GM12878 (cell line): ENCODE measurements around the gene AMOTL1. TPM values are rescaled to one million over a fixed set of nuclear protein-coding genes. Genes with fewer than 3 reads are reported as not detected.

Source experiments
- ATAC-seq: fragments of 200-7000 bp; cut with Tn5 transposase; 3 replicates; pipeline ENCODE4 v1.9.1; 2020; ENCODE audit warnings: mild to moderate bottlenecking, moderate library complexity
- BruUV-seq: library from RNA; stranded (reverse); fragments of 400-500 nt; replicated peaks from 2 replicates; lab custom pipeline; 2021; lab: Mats Ljungman, UMichigan
- CTCF ChIA-PET: fragments of 300-600 bp; sonication (Branson Sonifier 250); formaldehyde crosslinking; extraction: SDS; loops from one replicate; lab custom pipeline; 2021; ENCODE audit warnings: inconsistent platforms; lab: Yijun Ruan, JAX
- POLR2A ChIA-PET: fragments of 350-600 bp; formaldehyde crosslinking; extraction: SDS; loops from one replicate; lab custom pipeline; 2021; ENCODE audit warnings: inconsistent platforms; lab: Charles Lee
- RAD21 ChIA-PET: fragments of 300-600 bp; sonication (Branson Sonifier 250); formaldehyde crosslinking; loops from one replicate; lab custom pipeline; 2023; ENCODE audit warnings: antibody characterized with exemption; ENCODE audit not compliant: unreplicated experiment; lab: Charles Lee
- SMC1A ChIA-PET: fragments of 300-600 bp; sonication (Branson Sonifier 250); formaldehyde crosslinking; loops from one replicate; lab custom pipeline; 2023; ENCODE audit not compliant: unreplicated experiment, uncharacterized antibody; lab: Charles Lee
- DNase-seq: peaks from one replicate; pipeline ENCODE4 v3.0.0-alpha.2; 2011; ENCODE audit warnings: low read depth, low spot score
- FAIRE-seq: peaks from 3 replicates; lab custom pipeline; 2011; peaks lifted over from hg19 to GRCh38; lab: Jason Lieb, UNC
- H2AFZ ChIP-seq: 2 replicates; pipeline ENCODE4 v1.6.0; 2011; ENCODE audit warnings: low read depth, low read length, control low read depth; ENCODE audit not compliant: control insufficient read depth
- H3K27ac ChIP-seq: 2 replicates; pipeline ENCODE4 v1.5.1; 2011; ENCODE audit warnings: control low read depth; ENCODE audit not compliant: control insufficient read depth, insufficient read depth
- H3K27me3 ChIP-seq, 2 experiments: replicated peaks in 1 of 2; 2 replicates each; pipeline versions ENCODE4 v1.6.0 to v1.6.1; 2011; ENCODE audit warnings: low read length in 1 of 2; ENCODE audit not compliant: control insufficient read depth in 2 of 2, insufficient read depth in 2 of 2
- H3K36me3 ChIP-seq, 2 experiments: 2 replicates each; pipeline ENCODE4 v1.5.1; 2011; ENCODE audit warnings: low read length in 1 of 2; ENCODE audit not compliant: control insufficient read depth in 2 of 2, insufficient read depth in 2 of 2
- H3K4me1 ChIP-seq: 2 replicates; pipeline ENCODE4 v1.6.1; 2011; ENCODE audit warnings: mild to moderate bottlenecking, low read length, moderate library complexity, mixed read lengths; ENCODE audit not compliant: control insufficient read depth, insufficient read depth
- H3K4me2 ChIP-seq: 2 replicates; pipeline ENCODE4 v1.6.0; 2011; ENCODE audit warnings: control low read depth; ENCODE audit not compliant: control insufficient read depth, insufficient read depth
- H3K4me3 ChIP-seq: fragments of 200-600 bp; sonication (generic); 2 replicates; pipeline ENCODE4 v1.5.1; 2016
- H3K79me2 ChIP-seq: 2 replicates; pipeline ENCODE4 v1.6.0; 2011; ENCODE audit warnings: low read length; ENCODE audit not compliant: control insufficient read depth, insufficient read depth
- H3K9ac ChIP-seq: 2 replicates; pipeline ENCODE4 v1.8.0; 2011; ENCODE audit warnings: low read length, control low read depth, mixed read lengths; ENCODE audit not compliant: control insufficient read depth, insufficient read depth
- H3K9me3 ChIP-seq: replicated peaks from 3 replicates; pipeline ENCODE4 v1.5.1; 2011; ENCODE audit warnings: mild to moderate bottlenecking, low read length; ENCODE audit not compliant: control insufficient read depth, insufficient read depth
- H4K20me1 ChIP-seq: 2 replicates; pipeline ENCODE4 v1.6.0; 2011; ENCODE audit not compliant: control insufficient read depth, insufficient read depth
- BACH1 ChIP-seq: fragments of 450-650 bp; IDR thresholded peaks from 2 replicates; pipeline ENCODE4 v1.6.1; 2017; ENCODE audit warnings: mild to moderate bottlenecking, borderline replicate concordance
- EGR1 ChIP-seq, 2 experiments: IDR thresholded peaks; 1 replicate in 1 of 2; 2 replicates in 1 of 2; pipeline ENCODE4 v1.6.1; 2011 to 2012; ENCODE audit warnings: low read depth in 2 of 2, low read length in 2 of 2, borderline replicate concordance in 1 of 2, mild to moderate bottlenecking in 1 of 2, moderate library complexity in 1 of 2
- MYB ChIP-seq: fragments of 150-350 bp; IDR thresholded peaks from 2 replicates; pipeline ENCODE4 v1.6.1; 2014; ENCODE audit warnings: mild to moderate bottlenecking, low read depth, low read length, borderline replicate concordance
- RCOR1 ChIP-seq: conservative IDR thresholded peaks from 2 replicates; pipeline ENCODE4 v1.6.1; 2012; ENCODE audit warnings: low read depth, low read length, improper control_type of control experiment
- TAF1 ChIP-seq: IDR thresholded peaks from 2 replicates; pipeline ENCODE4 v1.6.1; 2011; ENCODE audit warnings: mild to moderate bottlenecking, low read depth, low read length, borderline replicate concordance
- TBL1XR1 ChIP-seq: IDR thresholded peaks from 2 replicates; pipeline ENCODE4 v1.6.1; 2012; ENCODE audit warnings: low read depth, low read length, improper control_type of control experiment
- WGBS: methylation state at CpG from one replicate; pipeline ENCODE4 v1.1.6; 2016; ENCODE audit warnings: low lambda C conversion rate; ENCODE audit not compliant: insufficient replicate concordance, insufficient coverage; ENCODE audit errors: missing lambda C conversion rate; 5-methylcytosine and 5-hydroxymethylcytosine counted together
- in situ Hi-C: fragments of 300-500 bp; cut with MboI; formaldehyde crosslinking; loops from 9 replicates; pipeline ENCODE4 v1.14.3; 2018; ENCODE audit warnings: mixed read lengths
- intact Hi-C: fragments of 100-400 bp; cut with micrococcal nuclease; formaldehyde crosslinking; loops from one replicate; pipeline ENCODE4 v1.14.2; 2022; ENCODE audit not compliant: unreplicated experiment
- polyA plus RNA-seq, 11 experiments: library from polyadenylated mRNA; depleted of rRNA in 4 of 11; unstranded in 6 of 11; stranded (reverse) in 5 of 11; fragments of >200 nt; fragmentation: Nextera tagmentation in 4 of 11; fragmentation: Illumina TruSeq in 1 of 11; extraction: Ambion mirVana in 4 of 11; extraction: Trizol in 1 of 11; gene quantifications; 1 replicate in 1 of 11; 2 replicates in 10 of 11; pipeline versions ENCODE4 v1.2.1 to v1.2.3, GENCODE V29; 2011 to 2016; ENCODE audit warnings: inconsistent platforms in 2 of 11, missing spikeins in 2 of 11, low read depth in 1 of 11
- total RNA-seq, 4 experiments: library from RNA; depleted of rRNA in 3 of 4; stranded (reverse); fragments of >200 nt in 3 of 4; fragmentation: Illumina TruSeq in 1 of 4; extraction: Trizol in 1 of 4; gene quantifications; 2 replicates each; pipeline versions ENCODE4 v1.2.1 to v1.2.3, GENCODE V29; 2013 to 2021
- TF ChIP-seq, protein P1 (sequence below): fragments of 450-650 bp; IDR thresholded peaks from 2 replicates; pipeline ENCODE4 v1.6.1; 2016; ENCODE audit warnings: mild to moderate bottlenecking
- TF ChIP-seq, protein P2 (sequence below): fragments of 450-650 bp; conservative IDR thresholded peaks from 2 replicates; pipeline ENCODE4 v1.6.1; 2017; ENCODE audit warnings: mild to moderate bottlenecking, moderate library complexity
- TF ChIP-seq, protein P3 (sequence below): IDR thresholded peaks from 2 replicates; pipeline ENCODE4 v1.6.1; 2011; ENCODE audit warnings: low read depth, low read length, improper control_type of control experiment, borderline replicate concordance

The AMOTL1 gene
- total and polyA plus RNA-seq, 10 of the 15 experiments (the other 5 are each of a cell fraction or from before 2014, with no cell fraction given), result under 0.01 to 0.41 (median 0.01) TPM; not detected in 7

DNA sequence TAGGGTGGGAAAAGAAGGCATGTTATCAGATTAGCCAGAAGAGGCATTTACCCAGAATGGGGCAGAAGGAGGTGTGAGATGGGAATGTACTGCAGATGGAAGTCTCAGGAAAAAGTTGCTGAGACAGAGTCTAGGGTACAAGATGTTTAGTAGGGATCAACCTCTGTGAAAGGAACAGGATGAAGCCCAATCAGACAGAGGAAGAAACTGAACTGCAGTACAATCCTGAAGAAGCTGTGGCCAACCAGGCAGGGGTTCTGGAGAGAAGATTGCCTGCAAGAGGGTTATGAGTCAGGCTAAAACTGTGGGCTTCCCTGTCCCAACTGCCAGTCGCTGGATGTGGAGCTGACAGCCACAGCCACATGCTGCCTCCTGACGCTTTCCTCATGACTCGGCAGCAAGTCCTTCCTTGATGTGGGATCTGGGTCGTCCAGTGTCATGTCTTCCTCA, 141.2 kb downstream of the AMOTL1 start:
- H3K4me2 ChIP-seq, result no peak overlapping the region
- H3K27me3 ChIP-seq, result no peaks in the 10 kb centered on the region; a peak in 1 of 4 replicates
- ATAC-seq (no peak), FAIRE-seq (no peak), DNase-seq (no peak)
- no peaks in the 10 kb centered on the region for H3K4me1 ChIP-seq
- no peak overlapping the region for H3K27ac ChIP-seq
- no peak overlapping the region for H3K9ac ChIP-seq
- RAD21 ChIA-PET, result no interaction called here
- TF ChIP-seq, protein P1, sequence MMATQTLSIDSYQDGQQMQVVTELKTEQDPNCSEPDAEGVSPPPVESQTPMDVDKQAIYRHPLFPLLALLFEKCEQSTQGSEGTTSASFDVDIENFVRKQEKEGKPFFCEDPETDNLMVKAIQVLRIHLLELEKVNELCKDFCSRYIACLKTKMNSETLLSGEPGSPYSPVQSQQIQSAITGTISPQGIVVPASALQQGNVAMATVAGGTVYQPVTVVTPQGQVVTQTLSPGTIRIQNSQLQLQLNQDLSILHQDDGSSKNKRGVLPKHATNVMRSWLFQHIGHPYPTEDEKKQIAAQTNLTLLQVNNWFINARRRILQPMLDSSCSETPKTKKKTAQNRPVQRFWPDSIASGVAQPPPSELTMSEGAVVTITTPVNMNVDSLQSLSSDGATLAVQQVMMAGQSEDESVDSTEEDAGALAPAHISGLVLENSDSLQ, result no peak
- TF ChIP-seq TAF1 (no peak), EGR1 (IDR thresholded peaks at IDR 0.05; ENCODE audit: borderline replicate concordance in 1 of 2, low read depth in 2 of 2, low read length in 2 of 2) (no peak), MYB (no peak), TBL1XR1 (no peak), RCOR1 (no peak), BACH1 (no peak)
- TF ChIP-seq, protein P2, sequence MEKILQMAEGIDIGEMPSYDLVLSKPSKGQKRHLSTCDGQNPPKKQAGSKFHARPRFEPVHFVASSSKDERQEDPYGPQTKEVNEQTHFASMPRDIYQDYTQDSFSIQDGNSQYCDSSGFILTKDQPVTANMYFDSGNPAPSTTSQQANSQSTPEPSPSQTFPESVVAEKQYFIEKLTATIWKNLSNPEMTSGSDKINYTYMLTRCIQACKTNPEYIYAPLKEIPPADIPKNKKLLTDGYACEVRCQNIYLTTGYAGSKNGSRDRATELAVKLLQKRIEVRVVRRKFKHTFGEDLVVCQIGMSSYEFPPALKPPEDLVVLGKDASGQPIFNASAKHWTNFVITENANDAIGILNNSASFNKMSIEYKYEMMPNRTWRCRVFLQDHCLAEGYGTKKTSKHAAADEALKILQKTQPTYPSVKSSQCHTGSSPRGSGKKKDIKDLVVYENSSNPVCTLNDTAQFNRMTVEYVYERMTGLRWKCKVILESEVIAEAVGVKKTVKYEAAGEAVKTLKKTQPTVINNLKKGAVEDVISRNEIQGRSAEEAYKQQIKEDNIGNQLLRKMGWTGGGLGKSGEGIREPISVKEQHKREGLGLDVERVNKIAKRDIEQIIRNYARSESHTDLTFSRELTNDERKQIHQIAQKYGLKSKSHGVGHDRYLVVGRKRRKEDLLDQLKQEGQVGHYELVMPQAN, result no peak
- TF ChIP-seq, protein P3, sequence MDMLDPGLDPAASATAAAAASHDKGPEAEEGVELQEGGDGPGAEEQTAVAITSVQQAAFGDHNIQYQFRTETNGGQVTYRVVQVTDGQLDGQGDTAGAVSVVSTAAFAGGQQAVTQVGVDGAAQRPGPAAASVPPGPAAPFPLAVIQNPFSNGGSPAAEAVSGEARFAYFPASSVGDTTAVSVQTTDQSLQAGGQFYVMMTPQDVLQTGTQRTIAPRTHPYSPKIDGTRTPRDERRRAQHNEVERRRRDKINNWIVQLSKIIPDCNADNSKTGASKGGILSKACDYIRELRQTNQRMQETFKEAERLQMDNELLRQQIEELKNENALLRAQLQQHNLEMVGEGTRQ, result no peak
- TF ChIP-seq, all 136 proteins: peak for 0
- no peak overlapping the region for H2AFZ ChIP-seq
- no peaks in the 10 kb centered on the region for H3K79me2 ChIP-seq
- BruUV-seq, result no TSS peak
- ChIA-PET CTCF (interaction anchor here (0.6 to 0.8 kb wide), 2 partner anchors 12 to 35 kb away, joined by 3 read pairs; no protein-coding TSS in a partner anchor), SMC1A (no interaction called here), POLR2A (no interaction called here)
- H3K4me3 ChIP-seq, result no peak overlapping the region
- H4K20me1 ChIP-seq, result no peaks in the 10 kb centered on the region
- intact Hi-C loops (no loop called here), in situ Hi-C loops (no loop called here)
- H3K9me3 ChIP-seq, result no peaks in the 10 kb centered on the region
- 49% methylated on average over 4 of the region's 4 CpGs for WGBS
- H3K36me3 ChIP-seq, result no peaks in the 10 kb centered on the region
